Stimulated activated CD8-positive, alpha-beta memory T cell treated with anti-CD3 and anti-CD28 coated beads, Interleukin-12 subunit alpha, Interleukin-12 subunit beta, amount 100 ng/mL, for 24 hours (primary cell): ENCODE results near the gene CFL1.

Experiments used
- DNase-seq: peaks from one replicate; pipeline ENCODE4 v3.0.0-alpha.2; 2020; ENCODE audit errors: extremely low read depth

Gene CFL1

GRCh38 chr11:65870706-65871681 is 13.0 kb upstream of the CFL1 start:
- DNase-seq: no peak

DNA sequence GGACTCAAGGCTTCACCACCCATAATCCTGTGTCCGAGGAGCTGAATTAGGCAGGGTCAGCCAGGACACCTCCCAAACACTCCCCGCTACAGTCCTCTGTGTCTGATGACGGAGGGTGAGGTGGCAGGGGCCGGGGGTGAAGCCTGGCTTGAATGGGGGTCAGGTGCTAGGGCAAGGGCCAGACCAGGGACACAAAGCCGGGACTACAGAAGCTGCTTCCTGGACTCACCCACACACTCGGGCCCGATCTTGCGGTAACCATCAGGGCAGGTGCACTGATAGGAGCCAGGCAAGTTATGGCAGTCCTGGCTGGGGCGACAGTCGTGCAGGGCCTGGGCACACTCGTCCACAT is 12.3 kb upstream of the CFL1 start:
- DNase-seq: no peak

- no peak for DNase-seq
Measured at GRCh38 chr11:65869643-65870306, 11.8 kb upstream of the CFL1 start.

GRCh38 chr11:65868907-65869306 is 10.9 kb upstream of the CFL1 start:
- DNase-seq: no peak

- DNase-seq: no peak
Measured at GRCh38 chr11:65868076-65868667, 10.2 kb upstream of the CFL1 start.

GRCh38 chr11:65867284-65868071 is 9.5 kb upstream of the CFL1 start:
- no peak for DNase-seq

DNA sequence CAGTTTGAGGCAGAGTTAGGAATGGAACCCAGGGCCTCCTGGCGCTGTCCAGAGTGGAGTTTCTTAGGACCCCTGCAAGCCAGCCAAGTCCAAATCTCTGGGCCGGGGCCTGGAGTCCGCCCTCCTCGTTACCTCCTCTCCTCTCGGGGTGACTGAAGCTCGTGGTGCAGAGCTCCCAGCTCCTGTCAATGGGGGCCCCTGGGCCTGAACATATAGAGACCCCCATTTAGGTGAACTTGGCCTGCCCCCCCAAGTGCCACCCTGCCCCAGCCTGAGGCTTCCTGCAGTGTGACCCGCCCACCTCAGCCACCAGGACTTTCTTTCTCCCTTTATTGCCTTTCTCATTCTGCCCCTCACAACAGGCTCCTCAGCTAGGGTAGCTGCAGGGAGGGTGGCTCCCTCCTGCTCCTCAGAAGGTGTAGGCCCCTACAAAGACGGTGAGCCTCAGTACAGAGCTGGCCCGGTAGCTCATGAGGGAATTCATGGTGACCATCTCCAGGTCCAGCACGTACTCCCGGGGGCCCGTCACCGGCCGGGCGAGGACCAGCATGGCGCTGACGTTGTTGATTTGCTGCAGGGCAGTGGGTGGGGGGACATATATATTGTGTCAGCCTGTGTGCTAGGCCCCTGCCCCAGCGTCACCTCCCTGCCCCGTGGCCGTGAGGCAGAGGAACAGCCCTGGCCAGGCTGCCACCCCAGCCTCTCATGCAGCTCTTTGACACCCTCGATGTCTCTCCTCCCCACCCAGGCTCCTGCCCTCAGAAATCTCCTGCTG is 8.7 kb upstream of the CFL1 start:
- DNase-seq: no peak

DNA sequence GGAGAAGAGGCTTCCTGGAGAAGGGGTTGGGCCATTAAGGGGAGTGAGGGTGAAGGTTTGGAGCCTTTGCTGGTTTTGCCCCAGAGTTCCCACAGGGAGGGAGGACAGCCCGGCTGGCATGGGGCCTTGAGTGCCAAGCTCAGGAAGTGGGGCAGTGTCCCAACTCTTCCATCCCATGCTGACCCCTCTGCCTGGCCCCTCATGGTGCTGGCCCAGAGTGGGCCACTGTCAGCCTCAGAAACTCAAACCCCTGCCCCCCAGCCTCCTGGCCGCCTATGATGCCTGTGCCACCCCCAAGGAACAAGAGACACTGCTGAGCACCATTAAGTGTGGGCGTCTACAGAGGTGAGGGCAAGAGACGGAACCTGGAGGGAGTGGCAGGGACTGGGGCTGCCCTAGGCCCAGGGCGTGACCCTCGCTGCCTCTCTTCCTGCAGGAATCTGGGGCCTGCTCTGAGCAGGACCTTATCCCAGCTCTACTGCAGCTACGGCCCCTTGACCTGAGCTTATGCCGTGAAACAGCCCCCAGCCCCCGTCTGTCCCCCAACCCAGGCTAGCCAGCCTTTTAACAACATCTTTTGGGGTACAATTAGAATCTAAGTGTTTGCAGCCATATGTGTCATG is 7.7 kb upstream of the CFL1 start:
- DNase-seq: no peak

DNA sequence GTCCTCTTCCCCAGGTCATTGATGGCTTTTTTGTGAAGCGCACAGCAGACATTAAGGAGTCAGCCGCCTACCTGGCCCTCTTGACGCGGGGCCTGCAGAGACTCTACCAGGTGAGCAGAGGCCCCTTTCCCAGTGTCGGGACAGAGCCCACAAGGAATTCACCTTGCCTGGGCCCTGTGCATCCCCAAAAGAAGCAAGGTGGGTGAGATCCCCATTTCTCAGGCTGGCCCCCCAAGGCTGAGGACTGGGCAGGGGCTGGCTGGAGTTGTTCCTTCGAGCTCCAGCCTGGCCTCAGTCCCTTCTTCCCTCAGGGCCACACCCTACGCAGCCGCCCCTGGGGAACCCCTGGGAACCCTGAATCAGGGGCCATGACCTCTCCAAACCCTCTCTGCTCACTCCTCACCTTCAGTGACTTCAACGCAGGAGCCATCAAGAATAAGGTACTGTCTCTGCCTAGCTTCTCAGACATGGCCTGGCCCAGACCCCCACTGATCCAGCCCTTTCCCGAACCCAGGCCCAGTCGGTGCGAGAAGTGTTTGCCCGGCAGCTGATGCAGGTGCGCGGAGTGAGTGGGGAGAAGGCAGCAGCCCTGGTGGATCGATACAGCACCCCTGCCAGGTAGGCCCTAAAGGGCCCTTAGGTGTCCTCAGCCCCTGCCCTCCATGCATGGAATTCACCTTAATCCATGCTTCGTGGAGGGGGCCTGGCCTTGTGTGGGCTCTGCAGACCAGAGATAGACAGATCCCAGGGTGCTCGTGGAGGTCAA is 6.9 kb upstream of the CFL1 start:
- DNase-seq: no peak

DNA sequence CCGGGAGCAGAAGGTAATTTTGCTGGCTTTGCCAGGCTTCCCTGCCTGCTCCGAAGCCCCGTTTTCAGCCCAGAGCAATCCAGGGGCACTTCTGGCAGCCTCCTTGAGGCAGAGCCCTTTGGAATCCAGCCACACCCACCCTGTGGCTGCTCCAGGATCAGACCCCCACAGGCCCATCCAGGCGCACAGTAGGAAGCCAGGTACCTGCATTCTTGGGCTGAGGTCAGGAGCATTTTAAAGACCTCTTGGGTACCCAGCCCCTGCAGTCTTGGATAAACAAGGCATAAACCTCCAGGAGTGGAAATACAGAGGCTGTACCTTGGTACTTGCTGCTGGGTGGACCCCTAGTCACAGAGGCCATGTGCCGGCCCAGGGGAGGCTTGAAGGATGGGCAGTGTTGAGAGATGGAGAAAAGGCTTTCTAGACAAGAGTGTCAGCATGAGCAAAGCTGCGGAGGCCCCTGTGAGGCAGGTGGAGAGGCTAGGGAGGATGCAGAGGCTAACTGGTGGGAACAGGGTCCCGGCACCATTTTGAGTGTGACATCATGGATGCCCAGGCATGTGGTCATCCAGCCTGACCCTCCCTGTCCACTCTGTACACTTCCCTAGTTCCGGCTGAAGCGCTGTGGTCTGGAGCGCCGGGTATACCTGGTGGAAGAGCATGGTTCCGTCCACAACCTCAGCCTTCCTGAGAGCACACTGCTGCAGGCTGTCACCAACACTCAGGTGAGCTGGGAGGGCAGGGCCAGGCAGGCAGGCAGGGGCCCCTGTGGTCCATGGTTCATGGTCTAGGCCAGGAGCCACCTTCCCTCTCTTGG is 6.1 kb upstream of the CFL1 start:
- no peak for DNase-seq

- DNase-seq: no peak
Measured at GRCh38 chr11:65862941-65863888, 5.2 kb upstream of the CFL1 start.

GRCh38 chr11:65862191-65862735 is 4.3 kb upstream of the CFL1 start:
- DNase-seq: no peak

DNA sequence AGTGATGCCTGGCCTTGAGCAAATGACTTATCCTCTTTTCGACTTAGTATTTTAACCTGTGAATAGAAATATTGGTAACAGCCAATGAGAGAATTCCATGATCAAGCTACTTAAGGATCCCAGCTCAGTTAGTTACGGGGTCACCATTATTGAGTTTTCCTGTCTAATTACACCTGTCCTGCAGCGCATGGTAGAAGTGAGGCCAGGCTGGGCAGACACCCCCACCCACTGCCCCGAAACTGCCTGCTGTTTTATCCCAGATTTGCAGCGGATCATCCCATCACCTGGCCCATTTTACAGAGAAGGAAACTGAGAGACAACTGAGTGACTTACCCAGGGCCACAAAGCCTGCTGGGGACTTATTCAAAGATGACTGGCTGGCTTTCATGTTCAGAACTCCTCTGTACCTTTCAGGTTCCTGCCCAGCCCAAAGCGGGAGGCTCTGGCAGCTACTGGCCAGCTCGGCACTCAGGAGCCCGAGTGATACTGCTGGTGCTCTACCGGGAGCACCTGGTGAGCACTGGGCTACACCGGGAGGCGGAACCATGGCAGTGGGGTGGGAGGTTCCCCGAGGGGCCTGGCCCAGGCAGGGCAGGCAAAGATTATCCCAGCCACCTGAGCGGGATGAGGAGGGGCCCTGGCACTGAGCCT is 3.7 kb upstream of the CFL1 start:
- no peak for DNase-seq

DNA sequence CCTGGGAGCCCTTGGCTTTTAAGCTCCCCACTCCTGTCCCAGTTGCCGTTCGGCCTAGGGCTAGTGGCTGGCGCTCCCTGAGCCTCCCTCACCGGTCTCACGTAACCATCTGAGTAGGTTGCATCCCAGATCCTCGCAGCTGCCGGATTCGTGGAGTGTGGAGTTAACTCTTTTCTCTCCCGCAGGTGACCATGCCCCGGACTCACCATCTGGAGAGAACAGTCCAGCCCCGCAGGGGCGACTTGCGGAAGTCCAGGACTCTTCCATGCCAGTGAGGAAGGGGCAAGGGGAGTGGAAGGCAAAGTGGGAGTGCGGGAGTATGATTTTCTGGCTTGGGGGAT is 3.2 kb upstream of the CFL1 start:
- DNase-seq: no peak

DNA sequence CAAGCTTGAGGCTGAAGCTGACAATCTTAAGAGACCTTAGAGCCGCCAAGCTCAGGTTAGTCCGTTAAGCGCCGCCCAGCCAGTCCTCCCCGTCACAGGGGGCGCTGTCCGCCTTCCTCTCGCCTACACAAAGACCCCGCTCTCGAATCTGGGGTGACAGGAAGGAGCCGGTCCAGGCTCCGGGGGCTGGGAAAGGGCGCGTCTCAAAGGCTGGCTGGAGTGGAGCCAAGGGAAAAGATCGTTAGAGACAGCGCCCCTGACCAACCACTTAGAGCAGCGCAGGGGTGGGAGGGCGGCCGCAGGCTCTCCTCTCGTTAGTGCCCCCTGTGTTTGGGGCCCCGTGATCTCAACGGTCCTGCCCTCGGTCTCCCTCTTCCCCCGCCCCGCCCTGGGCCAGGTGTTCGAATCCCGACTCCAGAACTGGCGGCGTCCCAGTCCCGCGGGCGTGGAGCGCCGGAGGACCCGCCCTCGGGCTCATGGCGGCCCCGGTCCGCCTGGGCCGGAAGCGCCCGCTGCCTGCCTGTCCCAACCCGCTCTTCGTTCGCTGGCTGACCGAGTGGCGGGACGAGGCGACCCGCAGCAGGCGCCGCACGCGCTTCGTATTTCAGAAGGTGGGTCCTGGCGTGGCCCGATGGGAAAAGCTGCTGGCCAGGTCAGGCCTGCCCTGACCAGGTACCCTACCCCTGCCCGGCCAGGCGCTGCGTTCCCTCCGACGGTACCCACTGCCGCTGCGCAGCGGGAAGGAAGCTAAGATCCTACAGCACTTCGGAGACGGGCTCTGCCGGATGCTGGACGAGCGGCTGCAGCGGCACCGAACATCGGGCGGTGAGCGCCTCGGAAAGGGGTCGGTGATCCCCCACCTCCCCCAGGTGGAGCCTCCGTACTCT is 2.5 kb upstream of the CFL1 start, which contains the start of gene MUS81:
Gene MUS81, plus strand, starts transcription at position 156 of the 887 bp plus-strand sequence. Its CDS starts 321 bp downstream, at position 477.
- DNase-seq: peak; percentile 92

DNA sequence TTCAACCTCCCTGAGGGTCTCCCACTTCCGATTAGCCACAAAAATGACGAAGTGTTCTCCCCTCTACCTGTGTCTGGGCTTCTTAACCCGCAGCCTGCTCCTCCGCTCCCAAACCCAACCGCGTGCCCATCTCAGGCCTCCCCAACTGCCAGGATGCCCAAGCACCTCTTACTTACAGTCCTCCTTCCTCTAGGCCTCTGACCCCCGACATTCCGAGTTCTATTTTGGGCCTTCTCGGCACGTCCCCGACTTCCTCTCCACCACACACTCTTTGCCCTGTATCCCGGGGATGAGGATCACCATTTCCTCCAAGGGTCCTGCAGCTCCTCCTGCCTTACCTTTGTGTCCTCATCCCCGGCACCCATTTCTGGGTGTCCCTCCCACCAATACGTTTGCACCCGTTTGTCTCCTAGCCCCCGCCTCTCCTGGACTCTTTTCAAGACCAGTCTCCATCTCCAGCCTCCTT is 1.9 kb upstream of the CFL1 start:
- no peak for DNase-seq
